MCF 10A (cell line): ENCODE results near the gene TAOK2. TPM values are rescaled to one million over a fixed set of nuclear protein-coding genes. Genes with fewer than 3 reads are reported as not detected.

Experiments
- BruUV-seq: library from RNA; stranded (reverse); fragments of 400-500 nt; replicated peaks from 2 replicates; lab custom pipeline; 2021; lab: Mats Ljungman, UMichigan
- CTCF ChIA-PET: fragments of 300-600 bp; sonication (Branson Sonifier 250); formaldehyde crosslinking; extraction: SDS; loops from one replicate; lab custom pipeline; 2021; ENCODE audit warnings: antibody characterized with exemption, inconsistent platforms; lab: Yijun Ruan, JAX
- POLR2A ChIA-PET: fragments of 300-600, 350-650 bp; sonication (Branson Sonifier 250); formaldehyde crosslinking; extraction: SDS; loops from one replicate; lab custom pipeline; 2020; ENCODE audit warnings: antibody characterized with exemption, inconsistent platforms; lab: Yijun Ruan, JAX
- DNase-seq: peaks from one replicate; pipeline ENCODE4 v3.0.0-alpha.2; 2018; ENCODE audit not compliant: unreplicated experiment
- H3K27ac Mint-ChIP-seq: one replicate; pipeline ENCODE4 v1.8.0; 2022; ENCODE audit warnings: mild to moderate bottlenecking, low read depth, mixed read lengths; ENCODE audit not compliant: unreplicated experiment
- H3K27me3 Mint-ChIP-seq: one replicate; pipeline ENCODE4 v1.8.0; 2022; ENCODE audit warnings: mixed read lengths; ENCODE audit not compliant: insufficient read depth, unreplicated experiment
- H3K36me3 Mint-ChIP-seq: one replicate; pipeline ENCODE4 v1.8.0; 2022; ENCODE audit warnings: mild to moderate bottlenecking, moderate library complexity, mixed read lengths; ENCODE audit not compliant: insufficient read depth, unreplicated experiment
- H3K4me1 Mint-ChIP-seq: one replicate; pipeline ENCODE4 v1.8.0; 2022; ENCODE audit warnings: mixed read lengths; ENCODE audit not compliant: insufficient read depth, unreplicated experiment
- H3K4me3 Mint-ChIP-seq: one replicate; pipeline ENCODE4 v1.8.0; 2022; ENCODE audit warnings: mild to moderate bottlenecking, moderate library complexity, mixed read lengths; ENCODE audit not compliant: unreplicated experiment
- H3K9me3 Mint-ChIP-seq: one replicate; pipeline ENCODE4 v1.8.0; 2022; ENCODE audit warnings: mixed read lengths; ENCODE audit not compliant: unreplicated experiment
- intact Hi-C: fragments of 100-400 bp; cut with micrococcal nuclease; formaldehyde crosslinking; loops from 2 replicates; pipeline ENCODE4 v1.14.1; 2022
- total RNA-seq: library from RNA; stranded (reverse); gene quantifications from 2 replicates; pipeline ENCODE4 v1.2.3, GENCODE V29; 2022
- TF ChIP-seq, protein P1 (sequence below): fragments of 200-600 bp; IDR thresholded peaks from one replicate; pipeline ENCODE4 v1.8.0; 2022; ENCODE audit warnings: antibody characterized with exemption, mild to moderate bottlenecking; ENCODE audit not compliant: unreplicated experiment

Gene TAOK2
- total RNA-seq, 1 experiment from 2014 or later: 29.3 TPM

DNA sequence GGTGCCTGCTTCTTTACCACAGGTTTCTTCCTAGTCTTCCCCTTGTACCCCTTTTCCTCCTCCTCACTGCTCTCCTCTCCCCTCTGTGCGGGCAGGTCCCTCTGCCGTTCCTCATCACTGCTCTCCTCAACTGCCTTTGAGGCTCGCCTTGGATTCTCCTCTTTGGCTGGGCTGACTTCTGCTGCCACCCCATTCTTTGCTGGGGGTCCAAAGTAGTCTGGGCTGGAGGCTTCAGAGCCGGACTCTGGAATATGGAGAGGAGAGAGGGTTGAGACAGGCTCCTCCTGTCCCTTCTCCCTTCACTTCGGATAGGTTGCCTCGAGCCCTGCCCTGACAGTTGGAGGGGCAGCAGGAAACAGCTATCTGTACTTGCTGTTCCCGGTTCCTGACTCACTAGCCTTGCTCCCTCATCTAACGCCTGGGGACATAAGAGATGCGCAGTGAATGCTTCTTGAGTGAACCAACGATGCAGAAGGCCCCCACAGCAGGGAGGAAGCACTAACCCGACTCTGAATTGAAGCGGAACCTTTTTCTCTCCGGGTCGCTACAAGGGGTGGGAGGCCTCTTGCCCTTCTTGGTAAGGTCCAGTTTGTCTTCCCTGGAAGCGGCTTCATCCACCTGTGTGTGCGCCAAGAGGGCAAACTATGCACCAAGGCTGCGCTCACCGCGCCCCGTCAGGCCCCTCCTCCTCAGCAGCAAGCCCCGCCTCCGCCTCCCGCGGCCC, 21.1 kb downstream of the TAOK2 start:
- Mint-ChIP-seq H3K9me3 (no peaks in the 10 kb centered on the region), H3K4me1 (peaks cover 11% of the 10 kb centered on the region), H3K4me3 (peak overlapping the region; percentile 98), H3K36me3 (peaks cover 46% of the 10 kb centered on the region), H3K27me3 (no peaks in the 10 kb centered on the region), H3K27ac (peak overlapping the region; percentile 61)
- TF ChIP-seq, protein P1, sequence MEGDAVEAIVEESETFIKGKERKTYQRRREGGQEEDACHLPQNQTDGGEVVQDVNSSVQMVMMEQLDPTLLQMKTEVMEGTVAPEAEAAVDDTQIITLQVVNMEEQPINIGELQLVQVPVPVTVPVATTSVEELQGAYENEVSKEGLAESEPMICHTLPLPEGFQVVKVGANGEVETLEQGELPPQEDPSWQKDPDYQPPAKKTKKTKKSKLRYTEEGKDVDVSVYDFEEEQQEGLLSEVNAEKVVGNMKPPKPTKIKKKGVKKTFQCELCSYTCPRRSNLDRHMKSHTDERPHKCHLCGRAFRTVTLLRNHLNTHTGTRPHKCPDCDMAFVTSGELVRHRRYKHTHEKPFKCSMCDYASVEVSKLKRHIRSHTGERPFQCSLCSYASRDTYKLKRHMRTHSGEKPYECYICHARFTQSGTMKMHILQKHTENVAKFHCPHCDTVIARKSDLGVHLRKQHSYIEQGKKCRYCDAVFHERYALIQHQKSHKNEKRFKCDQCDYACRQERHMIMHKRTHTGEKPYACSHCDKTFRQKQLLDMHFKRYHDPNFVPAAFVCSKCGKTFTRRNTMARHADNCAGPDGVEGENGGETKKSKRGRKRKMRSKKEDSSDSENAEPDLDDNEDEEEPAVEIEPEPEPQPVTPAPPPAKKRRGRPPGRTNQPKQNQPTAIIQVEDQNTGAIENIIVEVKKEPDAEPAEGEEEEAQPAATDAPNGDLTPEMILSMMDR: no peak
- CTCF ChIA-PET: interaction anchor here (0.7 to 2.7 kb wide), 4 partner anchors 8 to 176 kb away, joined by 3 to 9 read pairs (median 4); partner anchors contain the start of gene TAOK2
- POLR2A ChIA-PET: interaction anchor here (0.7 to 5.0 kb wide), 20 partner anchors 9 to 294 kb away, joined by 3 to 72 read pairs (median 6); partner anchors contain the start of genes ALDOA, ASPHD1, CDIPT and KCTD13
- BruUV-seq: no TSS peak
- intact Hi-C loops: loop anchor here (5.0 kb wide), 2 partner anchors 67 to 172 kb away; partner anchors contain the start of genes KCTD13 and MVP
- DNase-seq: peak; percentile 79

DNA sequence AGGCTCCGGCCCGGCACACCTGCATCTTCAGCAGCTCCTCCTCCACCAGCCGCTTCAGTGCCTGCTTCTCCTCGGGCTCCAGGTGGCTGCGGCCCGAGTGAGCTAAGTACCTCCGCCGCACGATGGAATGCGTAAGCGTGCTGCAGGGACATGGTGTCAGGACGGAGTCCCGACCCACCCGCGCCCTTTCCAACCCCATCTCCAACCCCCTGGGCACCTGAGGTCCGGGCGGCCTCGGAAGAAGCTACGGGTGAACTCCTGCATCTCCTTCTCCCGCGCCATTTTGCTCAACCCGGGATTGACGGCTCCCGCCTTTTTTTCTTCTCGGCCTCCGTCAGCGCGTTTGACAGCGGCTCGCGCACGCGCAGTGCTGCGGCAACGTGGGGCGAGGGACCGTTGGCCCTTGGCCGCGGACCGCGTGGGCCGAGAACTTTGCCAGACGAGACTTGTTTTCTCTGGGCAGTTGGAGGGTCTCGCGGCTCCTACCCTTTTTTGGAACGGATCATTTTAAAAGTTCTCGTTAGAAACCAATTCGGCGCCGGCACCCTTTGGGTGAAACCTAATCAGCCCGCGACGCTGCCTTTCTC, 21.7 kb downstream of the TAOK2 start, which contains the start of gene HIRIP3:
HIRIP3 (minus strand) TSS at position 294 of the 587 bp plus-strand sequence; CDS start at position 282, 12 bp downstream.
- peaks cover 11% of the 10 kb centered on the region for H3K4me1 Mint-ChIP-seq
- intact Hi-C loops: loop anchor here (5.0 kb wide), 2 partner anchors 68 to 173 kb away; partner anchors contain the start of genes KCTD13 and MVP
- ChIA-PET POLR2A (interaction anchor here (0.6 to 5.0 kb wide), 26 partner anchors 10 to 954 kb away, joined by 3 to 72 read pairs (median 6); partner anchors contain the start of genes ALDOA, ASPHD1, CDIPT and KCTD13), CTCF (interaction anchor here (0.5 to 2.7 kb wide), 3 partner anchors 22 to 176 kb away, joined by 3 to 9 read pairs (median 6); partner anchors contain the start of gene TAOK2)
- TSS peak; percentile 59 for BruUV-seq
- DNase-seq: peak; percentile 84
- TF ChIP-seq, protein P1: no peak
- H3K36me3 Mint-ChIP-seq: peaks cover 41% of the 10 kb centered on the region
- peak within 1 kb of the TSS; percentile 98 for H3K4me3 Mint-ChIP-seq
- H3K9me3 Mint-ChIP-seq: no peaks in the 10 kb centered on the region
- H3K27me3 Mint-ChIP-seq: no peaks in the 10 kb centered on the region
- H3K27ac Mint-ChIP-seq: peak within 1 kb of the TSS; percentile 95

DNA sequence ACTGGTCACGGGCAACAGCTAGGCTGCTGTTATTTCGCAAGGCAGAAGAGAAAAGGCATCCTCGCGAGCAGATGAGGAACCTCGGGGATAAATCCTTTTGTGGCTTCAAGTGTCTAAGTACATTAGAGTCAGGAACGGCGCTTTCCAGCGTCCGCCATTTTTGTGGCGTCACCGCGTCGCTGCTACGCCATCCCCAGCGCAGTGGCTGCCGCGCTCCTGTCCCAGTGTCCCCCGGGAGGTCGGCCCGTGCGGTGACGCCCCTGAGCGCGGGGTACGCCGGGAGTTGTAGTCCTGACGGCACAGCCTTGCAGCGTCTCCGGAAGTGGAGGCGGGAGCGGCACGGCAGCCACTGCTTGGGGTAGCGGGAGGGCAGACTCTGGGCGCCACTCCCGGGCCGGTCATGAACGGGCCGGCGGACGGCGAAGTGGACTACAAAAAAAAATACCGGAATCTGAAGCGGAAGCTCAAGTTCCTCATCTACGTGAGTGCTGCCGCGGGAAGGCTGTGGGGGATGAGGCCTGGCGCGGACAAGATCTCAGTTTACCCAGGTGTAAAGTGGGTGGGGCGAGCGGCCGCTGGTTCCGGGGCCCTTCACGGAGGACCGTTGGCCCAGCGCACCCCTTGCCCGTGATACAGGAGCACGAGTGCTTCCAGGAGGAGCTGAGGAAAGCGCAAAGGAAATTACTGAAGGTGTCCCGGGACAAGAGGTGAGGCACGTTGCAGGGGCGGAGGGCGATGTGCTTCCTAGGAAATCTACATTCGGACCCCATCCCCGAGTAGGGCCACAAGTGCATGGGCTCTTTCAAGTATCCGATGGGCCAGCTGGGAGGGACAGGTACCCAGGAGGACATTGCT, 22.5 kb downstream of the TAOK2 start, which contains the start of gene INO80E:
INO80E (plus strand) TSS at position 331 of the 855 bp plus-strand sequence; CDS start at position 401, 70 bp downstream.
- DNase-seq: peak; percentile 96
- ChIA-PET POLR2A (interaction anchor here (0.5 to 5.0 kb wide), 32 partner anchors 9 to 954 kb away, joined by 3 to 72 read pairs (median 4); partner anchors contain the start of genes ALDOA, ASPHD1, KCTD13 and KIF22), CTCF (interaction anchor here (0.5 to 2.7 kb wide), 7 partner anchors 36 to 301 kb away, joined by 3 to 9 read pairs (median 3); partner anchors contain the start of gene PAGR1)
- H3K27ac Mint-ChIP-seq: peak within 1 kb of the TSS; percentile 95
- no peaks in the 10 kb centered on the region for H3K27me3 Mint-ChIP-seq
- H3K4me1 Mint-ChIP-seq: peaks cover 11% of the 10 kb centered on the region
- intact Hi-C loops: loop anchor here (2.0 to 5.0 kb wide), 3 partner anchors 69 to 174 kb away; partner anchors contain the start of genes CDIPT, KCTD13 and MVP
- peaks cover 43% of the 10 kb centered on the region for H3K36me3 Mint-ChIP-seq
- H3K9me3 Mint-ChIP-seq: no peaks in the 10 kb centered on the region
- BruUV-seq: no TSS peak
- TF ChIP-seq, protein P1: no peak
- H3K4me3 Mint-ChIP-seq: peak within 1 kb of the TSS; percentile 98
